Thoracic aorta (tissue), 2 donors: ENCODE data around the gene LEP. TPM values are rescaled to one million over a fixed set of nuclear protein-coding genes. Genes with fewer than 3 reads are reported as not detected.

Experiments
- ATAC-seq: fragments of 150-250 bp; one replicate; pipeline ENCODE4 v1.8.0; 2017; ENCODE audit warnings: low read depth; ENCODE audit not compliant: insufficient number of reproducible peaks, low FRiP score
- DNase-seq: peaks from one replicate; pipeline ENCODE4 v3.0.0-alpha.2; 2020; ENCODE audit warnings: low spot score
- H3K27ac ChIP-seq, 2 donors: fragments of 200-600 bp; sonication (generic); 1 replicate in 1 of 2; 2 replicates in 1 of 2; pipeline ENCODE4 v1.5.1; 2016; ENCODE audit warnings: mild to moderate bottlenecking in 2 of 2, moderate library complexity in 2 of 2
- H3K27me3 ChIP-seq: fragments of 200-600 bp; sonication (generic); replicated peaks from 2 replicates; pipeline ENCODE4 v1.6.0; 2016; ENCODE audit warnings: mild to moderate bottlenecking; ENCODE audit not compliant: insufficient read depth
- H3K36me3 ChIP-seq: fragments of 200-600 bp; sonication (generic); one replicate; pipeline ENCODE4 v1.5.1; 2016
- H3K4me1 ChIP-seq, 2 donors: fragments of 200-600 bp; sonication (generic); 1 replicate in 1 of 2; 2 replicates in 1 of 2; pipeline versions ENCODE4 v1.5.1 to v1.6.0; 2016; ENCODE audit warnings: low read depth in 2 of 2, mild to moderate bottlenecking in 1 of 2; ENCODE audit not compliant: control insufficient read depth in 1 of 2
- H3K4me3 ChIP-seq: fragments of 200-600 bp; sonication (generic); 2 replicates; pipeline ENCODE4 v1.5.1; 2016; ENCODE audit warnings: mild to moderate bottlenecking
- H3K9me3 ChIP-seq: fragments of 200-600 bp; sonication (generic); 2 replicates; pipeline ENCODE4 v1.5.1; 2016
- CTCF ChIP-seq: fragments of 200-600 bp; sonication (generic); IDR thresholded peaks from one replicate; pipeline ENCODE4 v1.5.1; 2019; ENCODE audit warnings: antibody characterized with exemption
- total RNA-seq, 2 donors: library from RNA; depleted of rRNA; stranded (reverse); fragments of >200 nt; gene quantifications; one replicate each; pipeline versions ENCODE4 v1.1.0 to v1.2.3, GENCODE V29; 2016

Gene LEP
- total RNA-seq, 2 donors from 2014 or later = not detected

GRCh38 chr7:128307061-128307460, 66.0 kb downstream of the LEP start:
- Histone ChIP-seq H3K4me3 (no peak overlapping the region), H3K4me1 (no peaks in the 10 kb centered on the region), H3K9me3 (no peaks in the 10 kb centered on the region), H3K27me3 (no peaks in the 10 kb centered on the region), H3K36me3 (peaks cover 38% of the 10 kb centered on the region), H3K27ac (no peak overlapping the region)
- ATAC-seq (no peak), DNase-seq (no peak)
- no peak for TF ChIP-seq CTCF

Other genes starting within 250 kb of the LEP start
- gene LRRC4, start 209.8 kb upstream of the LEP start, total RNA-seq = 1 to 10 TPM in 1 of 2 donors, under 1 TPM in 1; 0.85 to 2.2 TPM
- 10 to 100 TPM; 20.6 to 49.2 TPM for gene RBM28, start 102.6 kb downstream of the LEP start, total RNA-seq
- gene PRRT4, start 120.4 kb downstream of the LEP start, total RNA-seq = 1 to 10 TPM; 2.2 to 3.7 TPM
- 10 to 100 TPM; 48.1 to 59.7 TPM for gene IMPDH1, start 168.7 kb downstream of the LEP start, total RNA-seq
- 10 to 100 TPM in 1 of 2 donors, 1 to 10 TPM in 1; 9.3 to 19.8 TPM for gene HILPDA, start 214.6 kb downstream of the LEP start, total RNA-seq
- 10 to 100 TPM; 14.6 to 49.0 TPM for gene METTL2B, start 235.5 kb downstream of the LEP start, total RNA-seq